IPS DF 4.7 (cell line): ENCODE data around the gene EPAS1.

Experiments used
- DNase-seq: peaks from one replicate; pipeline ENCODE4 v3.0.0-alpha.2; 2013; ENCODE audit warnings: low spot score; ENCODE audit errors: extremely low read depth

EPAS1 gene

GRCh38 chr2:46273225-46273863 is 23.9 kb upstream of the EPAS1 start:
- no peak for DNase-seq

GRCh38 chr2:46273919-46274318 is 23.3 kb upstream of the EPAS1 start:
- DNase-seq, result no peak

GRCh38 chr2:46274586-46274985 is 22.6 kb upstream of the EPAS1 start:
- DNase-seq, result no peak

- DNase-seq, result no peak
Measured at GRCh38 chr2:46275995-46276394, 21.2 kb upstream of the EPAS1 start.

- DNase-seq, result no peak
Measured at GRCh38 chr2:46276642-46277041, 20.6 kb upstream of the EPAS1 start.

- no peak for DNase-seq
Measured at GRCh38 chr2:46277431-46278190, 19.6 kb upstream of the EPAS1 start.

- DNase-seq, result no peak
Measured at GRCh38 chr2:46278952-46279351, 18.3 kb upstream of the EPAS1 start.

GRCh38 chr2:46281939-46282338 is 15.3 kb upstream of the EPAS1 start:
- no peak for DNase-seq

GRCh38 chr2:46283693-46284092 is 13.5 kb upstream of the EPAS1 start:
- no peak for DNase-seq

- no peak for DNase-seq
Measured at GRCh38 chr2:46284260-46284659, 12.9 kb upstream of the EPAS1 start.

- DNase-seq, result no peak
Measured at GRCh38 chr2:46284796-46285195, 12.4 kb upstream of the EPAS1 start.

GRCh38 chr2:46286715-46287114 is 10.5 kb upstream of the EPAS1 start:
- no peak for DNase-seq

- no peak for DNase-seq
Measured at GRCh38 chr2:46290078-46290477, 7.1 kb upstream of the EPAS1 start.

- no peak for DNase-seq
Measured at GRCh38 chr2:46293466-46293865, 3.7 kb upstream of the EPAS1 start.

- no peak for DNase-seq
Measured at GRCh38 chr2:46294176-46294836, 2.9 kb upstream of the EPAS1 start.

GRCh38 chr2:46296216-46296839 is 879 bp upstream of the EPAS1 start:
- DNase-seq, result no peak

GRCh38 chr2:46297546-46298271 is 502 bp downstream of the EPAS1 start:
- DNase-seq, result no peak

- no peak for DNase-seq
Measured at GRCh38 chr2:46298272-46298521, 990 bp downstream of the EPAS1 start.

- no peak for DNase-seq
Measured at GRCh38 chr2:46298522-46299353, 1.5 kb downstream of the EPAS1 start.

GRCh38 chr2:46299365-46300263 is 2.4 kb downstream of the EPAS1 start:
- DNase-seq, result no peak
